Keratinocyte (primary cell): Measurements from ENCODE around the gene BRAT1. TPM values are rescaled to one million over a fixed set of nuclear protein-coding genes. Genes with fewer than 3 reads are reported as not detected.

Source experiments
- DNase-seq: peaks from one replicate; pipeline ENCODE4 v3.0.0-alpha.2; 2011; ENCODE audit warnings: low read depth, missing footprints, low spot score
- FAIRE-seq: peaks from 2 replicates; lab custom pipeline; 2011; peaks lifted over from hg19 to GRCh38; lab: Jason Lieb, UNC
- H2AFZ ChIP-seq: 2 replicates; pipeline ENCODE4 v1.6.0; 2012; ENCODE audit warnings: low read length, control low read depth, inconsistent platforms; ENCODE audit not compliant: control insufficient read depth
- H3K27ac ChIP-seq: 2 replicates; pipeline ENCODE4 v1.5.1; 2011; ENCODE audit warnings: low read length; ENCODE audit not compliant: control insufficient read depth, insufficient read depth
- H3K27me3 ChIP-seq: 3 replicates; pipeline ENCODE4 v1.6.0; 2011; ENCODE audit warnings: low read length; ENCODE audit not compliant: control insufficient read depth, insufficient read depth; ENCODE audit errors: extremely low read depth
- H3K36me3 ChIP-seq, 2 experiments: 2 replicates in 1 of 2; 3 replicates in 1 of 2; pipeline ENCODE4 v1.5.1; 2011; ENCODE audit warnings: low read length in 2 of 2, mild to moderate bottlenecking in 1 of 2; ENCODE audit not compliant: control insufficient read depth in 2 of 2, insufficient read depth in 2 of 2; ENCODE audit errors: extremely low read depth in 1 of 2
- H3K4me1 ChIP-seq: 3 replicates; pipeline ENCODE4 v1.5.1; 2011; ENCODE audit warnings: low read length; ENCODE audit not compliant: control insufficient read depth, insufficient read depth; ENCODE audit errors: extremely low read depth
- H3K4me2 ChIP-seq: 3 replicates; pipeline ENCODE4 v1.6.0; 2011; ENCODE audit warnings: low read depth, low read length; ENCODE audit not compliant: control insufficient read depth, insufficient read depth; ENCODE audit errors: extremely low read depth
- H3K4me3 ChIP-seq, 3 experiments: fragments of 200-600 bp in 1 of 3; sonication (generic) in 1 of 3; 2 replicates in 2 of 3; 3 replicates in 1 of 3; pipeline ENCODE4 v1.5.1; 2011 to 2016; ENCODE audit warnings: low read length in 3 of 3, mild to moderate bottlenecking in 3 of 3, control low read depth in 2 of 3, inconsistent platforms in 1 of 3, low read depth in 1 of 3, mixed read lengths in 1 of 3, mixed run types in 1 of 3, moderate library complexity in 1 of 3; ENCODE audit not compliant: control insufficient read depth in 2 of 3, insufficient read depth in 2 of 3; ENCODE audit errors: extremely low read depth in 1 of 3
- H3K79me2 ChIP-seq: 2 replicates; pipeline ENCODE4 v1.6.0; 2012; ENCODE audit warnings: low read length; ENCODE audit not compliant: control insufficient read depth, insufficient read depth
- H3K9ac ChIP-seq: 3 replicates; pipeline ENCODE4 v1.6.0; 2011; ENCODE audit warnings: low read length; ENCODE audit not compliant: control insufficient read depth, insufficient read depth; ENCODE audit errors: extremely low read depth
- H3K9me1 ChIP-seq: 3 replicates; pipeline ENCODE4 v1.6.0; 2011; ENCODE audit warnings: low read length; ENCODE audit not compliant: control insufficient read depth, insufficient read depth; ENCODE audit errors: extremely low read depth
- H3K9me3 ChIP-seq: 2 replicates; pipeline ENCODE4 v1.5.1; 2012; ENCODE audit warnings: low read depth, low read length; ENCODE audit not compliant: control insufficient read depth
- H4K20me1 ChIP-seq: 3 replicates; pipeline ENCODE4 v1.6.0; 2011; ENCODE audit warnings: low read length; ENCODE audit not compliant: control insufficient read depth, insufficient read depth; ENCODE audit errors: extremely low read depth
- EZH2 ChIP-seq: IDR thresholded peaks from one replicate; pipeline ENCODE4 v1.6.1; 2012; ENCODE audit warnings: inconsistent platforms, mild to moderate bottlenecking, low read length, moderate library complexity
- dilution Hi-C: fragments of 300-500 bp; cut with MboI; formaldehyde crosslinking; loops from one replicate; pipeline ENCODE4 v1.7.0; 2020; ENCODE audit warnings: low sequenced_read_pairs; ENCODE audit not compliant: extremely low pct_ligation_motif_present
- polyA plus RNA-seq, 5 experiments: library from polyadenylated mRNA; depleted of rRNA in 3 of 5; stranded (reverse) in 3 of 5; stranded (forward) in 1 of 5; unstranded in 1 of 5; fragments of >200 nt; gene quantifications; 1 replicate in 1 of 5; 2 replicates in 3 of 5; 3 replicates in 1 of 5; pipeline versions ENCODE4 v1.2.1 to v1.2.3, GENCODE V29; 2011 to 2012; ENCODE audit warnings: missing spikeins in 2 of 5, low read depth in 1 of 5, low replicate concordance in 1 of 5
- TF ChIP-seq, protein P1 (sequence below), 3 experiments: IDR thresholded peaks in 1 of 3; conservative IDR thresholded peaks in 1 of 3; optimal IDR thresholded peaks in 1 of 3; 2 replicates in 2 of 3; 3 replicates in 1 of 3; pipeline versions ENCODE3 to v1.5.1; 2011; ENCODE audit warnings: low read length in 3 of 3, mild to moderate bottlenecking in 3 of 3, moderate library complexity in 2 of 3, control low read depth in 1 of 3, inconsistent platforms in 1 of 3; ENCODE audit not compliant: insufficient read depth in 2 of 3; ENCODE audit errors: extremely low read depth in 1 of 3

The BRAT1 gene
- polyA plus RNA-seq, 1 donor (not counting 4 experiments of a cell fraction or from before 2014, with no cell fraction given), result 6.4 TPM

DNA sequence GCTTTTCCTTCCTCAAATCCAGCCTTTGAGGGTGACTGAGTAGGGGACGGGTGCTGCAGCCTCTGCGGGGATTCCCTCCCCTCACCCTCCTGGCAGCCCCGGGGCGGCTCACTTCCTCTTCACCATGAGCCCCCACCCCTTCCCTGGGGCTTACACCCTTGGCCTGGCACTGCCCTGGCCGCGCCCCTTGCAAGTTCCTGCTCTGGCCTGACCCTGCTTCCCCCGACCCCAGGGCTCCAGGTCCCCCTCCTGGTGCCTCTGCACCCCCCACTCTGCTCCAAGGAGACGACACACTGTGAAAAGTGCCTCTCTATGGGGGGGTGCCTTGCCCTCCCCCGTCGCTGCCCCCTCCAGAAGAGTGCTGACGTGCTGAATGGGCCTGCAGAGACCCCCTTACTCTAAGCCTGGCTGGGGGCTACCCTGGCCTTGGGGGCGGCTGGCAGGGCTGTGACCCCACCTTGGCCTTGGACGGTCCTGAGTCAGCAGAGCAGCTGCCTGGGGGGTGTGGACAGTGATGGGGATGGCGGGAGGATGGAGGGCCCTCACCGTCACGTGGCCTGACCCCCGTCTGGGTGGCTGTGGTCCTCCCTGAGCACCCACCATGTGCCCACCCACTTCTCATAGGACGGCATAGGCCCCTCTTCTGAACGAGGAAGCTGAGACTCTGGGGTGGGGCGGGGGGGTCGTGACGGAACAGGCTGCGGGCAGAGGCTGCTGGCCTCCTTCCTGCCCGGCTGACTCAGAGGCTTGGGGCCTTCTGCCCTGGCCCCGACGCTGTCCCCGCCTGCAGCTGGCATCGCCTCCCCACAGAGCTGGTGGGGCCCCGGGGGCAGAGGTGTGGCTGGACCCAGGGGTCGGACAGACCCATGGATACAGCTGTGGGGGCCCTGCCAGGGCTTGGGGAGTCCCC, 25.9 kb downstream of the BRAT1 start:
- H3K9me3 ChIP-seq, result no peaks in the 10 kb centered on the region
- peak overlapping the region; percentile 41 for H3K9ac ChIP-seq
- FAIRE-seq (no peak), DNase-seq (no peak)
- no peak overlapping the region for H3K4me3 ChIP-seq
- H4K20me1 ChIP-seq, result peaks cover 4% of the 10 kb centered on the region
- H3K27ac ChIP-seq, result peak overlapping the region; percentile 40
- H3K4me2 ChIP-seq, result peak overlapping the region; percentile 27
- H3K79me2 ChIP-seq, result no peaks in the 10 kb centered on the region
- H3K27me3 ChIP-seq, result no peaks in the 10 kb centered on the region
- H3K36me3 ChIP-seq, result peaks cover 10 to 12% of the 10 kb centered on the region in 2 experiments
- dilution Hi-C loops, result no loop called here
- H2AFZ ChIP-seq, result no peak overlapping the region
- H3K4me1 ChIP-seq, result peaks cover 45% of the 10 kb centered on the region
- TF ChIP-seq, protein P1, sequence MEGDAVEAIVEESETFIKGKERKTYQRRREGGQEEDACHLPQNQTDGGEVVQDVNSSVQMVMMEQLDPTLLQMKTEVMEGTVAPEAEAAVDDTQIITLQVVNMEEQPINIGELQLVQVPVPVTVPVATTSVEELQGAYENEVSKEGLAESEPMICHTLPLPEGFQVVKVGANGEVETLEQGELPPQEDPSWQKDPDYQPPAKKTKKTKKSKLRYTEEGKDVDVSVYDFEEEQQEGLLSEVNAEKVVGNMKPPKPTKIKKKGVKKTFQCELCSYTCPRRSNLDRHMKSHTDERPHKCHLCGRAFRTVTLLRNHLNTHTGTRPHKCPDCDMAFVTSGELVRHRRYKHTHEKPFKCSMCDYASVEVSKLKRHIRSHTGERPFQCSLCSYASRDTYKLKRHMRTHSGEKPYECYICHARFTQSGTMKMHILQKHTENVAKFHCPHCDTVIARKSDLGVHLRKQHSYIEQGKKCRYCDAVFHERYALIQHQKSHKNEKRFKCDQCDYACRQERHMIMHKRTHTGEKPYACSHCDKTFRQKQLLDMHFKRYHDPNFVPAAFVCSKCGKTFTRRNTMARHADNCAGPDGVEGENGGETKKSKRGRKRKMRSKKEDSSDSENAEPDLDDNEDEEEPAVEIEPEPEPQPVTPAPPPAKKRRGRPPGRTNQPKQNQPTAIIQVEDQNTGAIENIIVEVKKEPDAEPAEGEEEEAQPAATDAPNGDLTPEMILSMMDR (optimal IDR thresholded peaks at IDR 0.05 in 1 of 3, IDR thresholded peaks at IDR 0.05 in 1 of 3, conservative IDR thresholded peaks at IDR 0.05 in 1 of 3; ENCODE audit: extremely low read depth in 1 of 3, insufficient read depth in 2 of 3, low read length in 3 of 3), result no peak
- H3K9me1 ChIP-seq, result no peaks in the 10 kb centered on the region

DNA sequence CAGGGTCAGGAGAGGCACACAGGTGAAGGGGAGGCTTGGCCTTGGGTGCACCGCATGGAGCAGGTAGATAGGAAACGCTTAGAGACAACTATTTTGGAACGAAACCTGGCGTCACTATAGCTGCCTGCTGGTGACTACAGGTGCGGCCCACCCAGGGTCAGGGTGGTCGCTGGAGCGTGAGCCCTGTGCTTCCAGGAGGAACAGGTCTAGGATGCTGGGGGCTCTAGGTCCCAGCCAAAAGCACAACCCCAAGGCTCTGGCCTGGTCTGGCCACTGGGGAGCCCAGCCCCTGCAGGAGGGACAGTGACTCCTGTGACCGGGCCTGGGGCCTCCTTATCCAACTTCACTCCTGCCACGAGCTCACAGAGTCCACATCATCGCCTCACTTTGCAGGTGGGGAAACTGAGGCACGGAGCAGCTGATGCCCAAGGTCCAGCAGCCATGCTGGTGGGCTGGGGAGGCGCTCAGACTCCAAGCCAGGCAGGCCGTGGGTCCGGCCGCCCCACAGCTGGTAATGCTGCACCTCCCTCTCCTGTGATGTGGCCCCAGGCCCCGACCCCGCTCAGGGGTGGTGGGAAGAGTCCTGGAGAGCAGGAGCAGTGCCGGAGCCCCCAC, 26.7 kb downstream of the BRAT1 start:
- Histone ChIP-seq H3K27ac (peak overlapping the region; percentile 8), H3K9me3 (no peaks in the 10 kb centered on the region), H3K79me2 (no peaks in the 10 kb centered on the region), H3K4me1 (peaks cover 53% of the 10 kb centered on the region), H4K20me1 (peaks cover 4% of the 10 kb centered on the region), H3K36me3 (peaks cover 10 to 12% of the 10 kb centered on the region in 2 experiments), H2AFZ (no peak overlapping the region), H3K27me3 (no peaks in the 10 kb centered on the region), H3K9ac (no peak overlapping the region), H3K4me3 (no peak overlapping the region), H3K4me2 (no peak overlapping the region), H3K9me1 (no peaks in the 10 kb centered on the region)
- FAIRE-seq, result no peak
- no peak for DNase-seq
- TF ChIP-seq, protein P1 (optimal IDR thresholded peaks at IDR 0.05 in 1 of 3, IDR thresholded peaks at IDR 0.05 in 1 of 3, conservative IDR thresholded peaks at IDR 0.05 in 1 of 3; ENCODE audit: extremely low read depth in 1 of 3, insufficient read depth in 2 of 3, low read length in 3 of 3), result no peak
- no peak for TF ChIP-seq EZH2
- dilution Hi-C loops, result no loop called here
